ENCODE data around the gene TP73.

Gene TP73

DNA sequence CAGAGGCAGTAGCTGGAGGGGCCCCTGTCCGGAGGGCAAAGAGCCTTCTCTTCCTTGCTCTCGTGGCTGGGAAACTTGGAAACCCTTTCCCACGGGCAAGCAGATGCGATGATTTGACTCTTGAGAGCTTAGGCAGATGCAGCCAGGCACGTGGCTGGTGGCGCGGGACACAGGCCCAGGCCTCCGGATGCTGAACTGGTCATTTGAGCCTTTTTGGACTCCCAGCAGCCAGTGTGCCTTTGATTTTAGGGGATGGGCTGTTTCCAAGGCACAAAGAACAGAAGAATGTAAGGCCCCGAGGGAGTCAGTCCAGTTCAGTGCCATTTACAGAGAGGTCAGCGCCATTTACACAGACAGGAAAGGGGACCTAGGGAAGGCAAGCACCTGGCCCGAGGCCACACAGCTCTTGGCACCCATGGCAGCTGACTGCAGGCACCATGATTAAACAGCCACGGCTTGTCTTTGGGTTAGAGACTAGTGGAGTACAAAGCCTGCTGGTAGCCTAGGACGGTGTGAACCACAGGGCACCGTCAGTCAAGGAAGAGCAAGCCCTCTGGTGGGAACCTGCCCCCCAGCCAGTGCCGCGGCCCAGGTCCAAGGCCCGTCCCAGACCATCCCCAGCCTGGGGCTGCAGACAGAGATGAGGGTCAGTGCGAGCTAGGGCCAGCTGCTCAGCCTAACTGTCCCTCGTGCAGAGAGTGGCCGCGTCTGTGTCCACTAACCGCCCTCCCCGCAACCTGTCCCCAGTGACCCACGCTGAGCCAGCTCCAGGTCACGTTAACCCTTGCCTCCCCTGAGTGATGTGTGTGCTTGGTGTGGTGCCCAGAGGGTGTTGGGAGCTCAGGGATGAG, 79.5 kb downstream of the TP73 start:
- DNase-seq, result no peak

- no peak for DNase-seq
These were observed 80.2 kb downstream of the TP73 start for GRCh38 chr1:3732434-3733093.

DNA sequence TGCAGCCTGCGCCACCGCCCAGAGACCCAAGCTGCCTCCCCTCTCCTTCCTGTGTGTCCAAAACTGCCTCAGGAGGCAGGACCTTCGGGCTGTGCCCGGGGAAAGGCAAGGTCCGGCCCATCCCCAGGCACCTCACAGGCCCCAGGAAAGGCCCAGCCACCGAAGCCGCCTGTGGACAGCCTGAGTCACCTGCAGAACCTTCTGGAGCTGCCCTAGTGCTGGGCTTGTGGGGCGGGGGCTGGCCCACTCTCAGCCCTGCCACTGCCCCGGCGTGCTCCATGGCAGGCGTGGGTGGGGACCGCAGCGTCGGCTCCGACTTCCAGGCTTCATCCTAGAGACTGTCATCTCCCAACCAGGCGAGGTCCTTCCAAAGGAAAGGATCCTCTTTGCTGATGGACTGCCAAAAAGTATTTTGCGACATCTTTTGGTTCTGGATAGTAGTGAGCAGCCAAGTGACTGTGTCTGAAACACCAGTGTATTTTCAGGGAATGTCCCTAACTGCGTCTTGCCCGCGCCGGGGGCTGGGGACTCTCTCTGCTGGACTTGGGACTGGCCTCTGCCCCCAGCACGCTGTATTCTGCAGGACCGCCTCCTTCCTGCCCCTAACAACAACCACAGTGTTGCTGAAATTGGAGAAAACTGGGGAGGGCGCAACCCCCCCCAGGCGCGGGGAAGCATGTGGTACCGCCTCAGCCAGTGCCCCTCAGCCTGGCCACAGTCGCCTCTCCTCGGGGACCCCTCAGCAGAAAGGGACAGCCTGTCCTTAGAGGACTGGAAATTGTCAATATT, 81.0 kb downstream of the TP73 start:
- no peak for DNase-seq

GRCh38 chr1:3733883-3734589, 81.7 kb downstream of the TP73 start:
- no peak for DNase-seq

GRCh38 chr1:3734602-3735001, 82.3 kb downstream of the TP73 start:
- no peak for DNase-seq

DNA sequence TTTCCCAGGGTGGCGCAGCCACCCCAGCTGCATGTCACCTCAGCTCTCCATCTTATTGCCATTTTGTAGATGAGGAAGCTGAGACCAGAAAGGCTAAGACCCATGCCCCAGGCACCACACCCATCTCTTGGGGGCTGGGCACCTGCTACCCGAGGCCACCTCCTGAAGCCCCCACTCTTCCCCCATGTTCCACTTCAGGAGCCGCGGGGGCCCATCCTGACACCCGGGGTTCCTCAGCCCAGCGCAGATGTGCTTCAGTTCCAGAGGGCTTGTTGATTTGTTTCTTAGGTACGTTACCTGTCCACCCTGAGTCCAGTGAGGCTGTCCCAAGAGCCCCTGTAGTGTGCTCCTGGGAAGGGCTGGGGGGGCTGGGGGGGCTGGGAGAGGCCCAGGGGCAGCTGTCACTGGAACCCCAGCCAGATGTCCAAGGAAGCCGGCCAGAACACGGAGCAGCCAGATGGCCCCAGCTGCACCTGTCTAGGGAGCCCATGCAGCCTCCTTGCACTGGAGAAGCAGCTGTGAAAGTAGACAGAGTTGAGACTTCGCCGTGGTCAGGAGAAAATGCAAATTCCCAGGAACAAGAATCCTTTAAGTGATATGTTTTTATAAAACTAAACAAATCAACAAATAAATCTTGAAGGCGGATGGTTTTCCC, 82.8 kb downstream of the TP73 start:
- no peak for DNase-seq

- no peak for DNase-seq
These were observed 83.4 kb downstream of the TP73 start for GRCh38 chr1:3735688-3736087.

DNA sequence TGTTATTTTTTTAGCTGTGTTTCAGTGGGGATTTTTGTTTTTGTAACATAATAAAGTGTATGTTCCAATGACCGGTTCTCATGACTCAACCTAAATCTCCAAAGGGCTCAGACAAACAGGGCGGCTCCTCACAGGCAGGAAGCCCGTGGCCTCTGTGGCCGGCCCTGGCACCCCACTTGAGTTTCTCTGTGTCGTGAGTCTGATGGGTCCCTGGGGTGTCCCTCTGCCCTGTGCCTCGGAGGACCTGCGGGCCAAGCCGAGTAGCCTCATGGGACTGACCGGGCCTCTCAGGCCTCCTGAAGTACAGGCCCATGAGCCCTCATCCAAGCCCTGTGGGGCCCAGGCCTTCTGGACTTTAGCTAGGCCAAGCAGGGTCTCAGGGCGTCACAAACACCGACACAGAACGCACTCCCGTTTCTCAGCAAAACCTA, 83.8 kb downstream of the TP73 start:
- no peak for DNase-seq

DNA sequence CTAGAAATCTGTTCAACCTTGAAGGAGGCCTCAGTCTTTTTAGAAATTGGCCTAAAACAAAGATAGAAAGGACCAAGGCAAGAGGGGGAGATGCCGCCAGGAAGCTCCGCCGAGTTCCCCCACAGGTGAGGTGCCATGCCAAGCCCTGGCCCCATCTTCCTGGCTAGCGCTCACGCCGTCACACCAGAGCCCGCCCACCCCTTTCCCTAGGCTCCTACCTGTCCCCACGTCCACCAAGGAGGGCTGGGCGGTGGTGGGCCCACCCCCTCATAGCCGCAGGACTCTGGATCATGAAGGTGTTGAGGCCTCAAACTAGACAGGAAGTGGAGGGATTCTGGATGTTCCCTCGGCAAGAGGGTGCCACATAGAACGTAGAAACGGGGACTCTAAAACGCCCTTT, 84.4 kb downstream of the TP73 start:
- DNase-seq, result no peak

GRCh38 chr1:3738943-3739342, 86.6 kb downstream of the TP73 start:
- no peak for DNase-seq

DNA sequence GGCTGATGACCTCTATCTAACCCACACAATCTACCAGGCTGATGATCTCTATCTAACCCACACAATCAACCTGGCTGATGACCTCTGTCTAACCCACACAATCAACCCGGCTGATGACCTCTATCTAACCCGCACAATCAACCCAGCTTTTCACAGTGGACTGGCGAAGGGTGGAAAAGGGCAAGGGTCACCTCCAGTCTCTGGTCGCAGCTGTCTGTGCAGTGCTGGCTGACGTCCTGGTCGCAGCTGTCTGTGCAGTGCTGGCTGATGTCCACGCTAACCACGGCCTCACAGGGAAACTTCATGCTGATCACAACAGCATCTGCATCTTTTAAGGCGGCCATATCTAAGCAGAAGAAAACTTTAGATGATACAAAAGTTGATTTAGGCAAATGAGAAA, 87.7 kb downstream of the TP73 start:
- DNase-seq, result no peak

DNA sequence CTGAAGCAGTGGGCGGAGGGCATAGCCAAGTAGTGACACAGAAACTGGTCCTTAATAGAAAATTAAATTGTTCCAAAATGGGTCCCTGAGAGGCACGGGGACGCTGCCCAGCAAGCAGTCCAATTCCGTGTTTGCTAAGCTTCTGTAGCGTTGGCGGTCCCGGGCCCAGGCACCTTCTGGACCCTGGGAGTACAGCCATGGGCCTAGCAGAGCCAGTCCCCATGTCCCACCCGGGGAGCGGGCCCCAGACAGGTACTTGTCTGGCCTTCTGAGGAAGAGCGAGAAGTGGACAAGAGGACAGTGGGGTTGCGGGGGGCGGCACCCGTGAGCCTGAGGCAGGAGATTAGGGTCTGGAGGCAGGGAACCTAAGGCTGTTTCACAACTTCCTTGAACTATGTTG, 88.4 kb downstream of the TP73 start:
- DNase-seq, result no peak

- DNase-seq, result no peak
These were observed 89.5 kb downstream of the TP73 start for GRCh38 chr1:3741566-3742438.

- no peak for DNase-seq
These were observed 90.4 kb downstream of the TP73 start for GRCh38 chr1:3742439-3743298.

GRCh38 chr1:3743421-3743820, 91.1 kb downstream of the TP73 start:
- no peak for DNase-seq

DNA sequence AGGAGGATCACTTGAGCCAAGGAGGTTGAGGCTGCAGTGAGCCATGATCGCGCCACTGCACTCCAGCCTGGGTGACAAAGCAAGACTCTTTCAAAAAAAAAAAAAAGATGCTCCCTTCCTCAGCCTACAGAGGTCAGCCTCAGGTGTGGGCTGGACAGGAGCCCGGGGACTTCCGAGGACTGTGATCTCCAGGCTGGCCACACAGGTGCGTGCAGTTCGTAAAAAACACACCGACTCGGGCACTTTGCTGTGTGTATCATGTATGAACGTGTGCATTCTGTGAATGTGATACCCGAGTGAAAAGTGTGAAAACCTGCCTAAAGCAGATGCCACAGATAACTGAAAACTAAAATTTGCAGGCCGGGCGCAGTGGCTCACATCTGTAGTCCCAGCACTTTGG, 91.5 kb downstream of the TP73 start:
- no peak for DNase-seq

DNA sequence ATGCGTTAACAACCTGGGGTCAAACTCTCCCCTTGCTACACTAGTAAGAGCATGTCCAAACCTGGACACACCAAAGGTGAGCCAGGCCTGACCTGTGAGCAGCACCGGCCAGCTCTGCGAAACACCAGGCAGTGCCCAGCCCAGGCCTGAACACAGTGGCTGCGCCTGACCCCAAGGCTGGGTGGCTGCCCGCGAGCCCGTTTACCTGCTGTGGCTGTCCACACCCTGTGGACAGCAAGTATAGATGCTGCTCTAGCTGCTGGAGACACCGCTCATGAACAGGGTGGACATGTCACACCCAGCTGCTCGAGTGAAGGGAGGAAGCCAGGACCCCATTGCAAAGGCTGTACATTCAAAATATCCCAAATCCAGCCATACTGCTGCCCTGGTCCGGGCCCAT, 92.3 kb downstream of the TP73 start:
- DNase-seq, result no peak

GRCh38 chr1:3745071-3745470, 92.8 kb downstream of the TP73 start:
- DNase-seq, result no peak

DNA sequence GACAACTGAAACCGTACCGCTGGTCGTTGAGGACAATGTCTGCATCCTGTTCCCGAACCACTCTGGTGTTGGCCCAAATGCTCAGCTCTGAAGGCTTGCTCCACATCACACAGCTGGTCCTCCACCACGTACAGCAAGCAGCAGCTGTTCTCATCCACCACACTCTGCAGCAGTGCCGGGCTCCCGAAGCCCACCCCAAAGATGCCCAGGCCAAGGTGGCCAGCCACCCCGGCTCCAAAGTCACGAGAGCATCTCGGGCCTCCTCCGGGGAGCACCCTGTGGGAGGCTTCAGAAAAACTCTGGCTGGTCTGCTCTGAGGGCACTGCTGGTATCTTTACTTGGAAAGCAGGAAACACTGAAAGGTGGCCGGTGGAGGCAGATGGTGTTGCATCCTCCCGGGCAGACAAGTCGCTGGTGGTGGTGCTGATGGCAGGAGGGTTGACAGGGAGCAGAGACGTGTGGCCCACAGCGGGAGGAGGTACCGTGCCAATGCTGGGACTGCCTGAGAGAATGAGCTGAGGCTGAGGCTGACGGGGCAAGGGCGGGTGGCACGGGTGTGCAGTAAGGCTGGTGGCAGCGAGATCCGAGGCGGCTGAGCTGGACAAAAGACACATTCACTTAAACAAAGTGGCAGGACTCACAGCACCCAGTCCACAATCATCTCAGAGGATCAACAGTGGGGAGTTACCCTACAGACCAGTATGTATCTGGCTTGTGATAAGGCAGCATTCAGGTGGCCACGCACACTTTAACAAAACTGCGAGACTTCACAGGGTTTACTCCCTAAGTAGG, 93.5 kb downstream of the TP73 start:
- no peak for DNase-seq

DNA sequence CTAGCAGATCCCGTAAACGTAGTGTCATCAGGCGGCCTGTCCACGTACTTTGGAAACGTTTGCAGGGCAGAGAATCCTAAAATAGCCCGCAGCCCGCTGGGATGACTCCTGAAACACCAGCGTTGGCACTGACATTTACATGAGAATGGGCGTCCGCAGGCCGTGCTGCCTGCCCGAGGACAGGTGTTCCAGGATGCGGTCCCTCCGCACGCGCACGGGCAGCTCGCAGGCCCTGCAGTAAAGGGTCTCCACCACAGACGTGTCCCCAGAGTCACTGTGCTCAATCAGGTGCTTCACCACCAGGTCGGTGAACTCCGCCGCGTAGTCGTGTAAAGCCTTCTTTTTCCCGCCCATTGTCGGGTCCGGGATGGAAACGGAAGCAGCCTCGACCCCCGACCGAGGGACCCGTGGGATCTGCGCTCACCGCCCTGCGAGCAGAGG, 94.1 kb downstream of the TP73 start:
- no peak for DNase-seq

All from cortex of kidney (tissue), 1 donor.